Stimulated activated naive B cell treated with anti-CD40 and anti-IgM and Interleukin-4, amounts not matched to agents 10 μg/mL and 1 μg/mL and 100 μg/mL, for 72 hours (primary cell): ENCODE results near the gene GATD1.

Experiments
- ATAC-seq, 2 donors: fragments of 150-1000 bp; cut with Tn5 transposase; replicated peaks; 2 replicates each; pipeline ENCODE4 v1.10.0; 2021; ENCODE audit warnings: moderate library complexity in 1 of 2
- DNase-seq: peaks from one replicate; pipeline ENCODE4 v3.0.0; 2021
- H3K27ac Mint-ChIP-seq: one replicate; pipeline ENCODE4 v1.8.0; 2022; ENCODE audit warnings: mild to moderate bottlenecking, mixed read lengths
- H3K27me3 Mint-ChIP-seq, 2 donors: one replicate each; pipeline ENCODE4 v1.8.0; 2022; ENCODE audit warnings: mixed read lengths in 2 of 2
- H3K36me3 Mint-ChIP-seq, 2 donors: one replicate each; pipeline ENCODE4 v1.8.0; 2022; ENCODE audit warnings: mixed read lengths in 2 of 2, mild to moderate bottlenecking in 1 of 2
- H3K4me1 Mint-ChIP-seq, 2 donors: one replicate each; pipeline ENCODE4 v1.8.0; 2022; ENCODE audit warnings: mixed read lengths in 2 of 2, mild to moderate bottlenecking in 1 of 2
- H3K4me3 Mint-ChIP-seq, 2 donors: one replicate each; pipeline ENCODE4 v1.8.0; 2022; ENCODE audit warnings: mild to moderate bottlenecking in 2 of 2, mixed read lengths in 2 of 2, moderate library complexity in 1 of 2
- H3K9me3 Mint-ChIP-seq, 2 donors: one replicate each; pipeline ENCODE4 v1.8.0; 2022; ENCODE audit warnings: mixed read lengths in 2 of 2, mild to moderate bottlenecking in 1 of 2

The GATD1 gene

DNA sequence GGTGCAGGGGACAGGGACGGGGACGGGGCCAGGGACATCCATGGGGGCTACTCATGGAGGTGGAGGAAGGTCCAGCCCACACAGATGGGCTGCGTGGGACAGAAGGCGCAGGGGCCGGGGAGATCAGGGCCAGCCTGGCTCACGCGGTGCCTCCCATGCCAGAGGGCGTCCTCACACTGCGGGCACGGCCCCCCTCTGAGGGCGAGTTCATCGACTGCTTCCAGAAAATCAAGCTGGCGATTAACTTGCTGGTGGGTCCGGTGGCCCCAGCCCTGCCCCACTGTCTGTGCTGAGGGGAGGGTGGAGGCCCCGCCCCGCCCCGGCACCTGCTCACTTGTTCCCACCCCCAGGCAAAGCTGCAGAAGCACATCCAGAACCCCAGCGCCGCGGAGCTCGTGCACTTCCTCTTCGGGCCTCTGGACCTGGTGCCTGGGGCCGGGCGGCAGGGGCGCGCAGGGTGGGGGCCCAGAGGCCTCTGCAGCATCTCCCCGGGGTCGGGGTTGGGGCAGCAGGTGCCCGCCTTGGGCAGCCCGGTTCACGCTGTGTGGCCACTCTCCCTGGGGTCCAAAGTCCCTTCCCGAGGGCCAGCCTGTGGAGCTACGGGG is 55.4 kb downstream of the GATD1 start:
- peak overlapping the region; percentile 80 to 82 for H3K4me3 Mint-ChIP-seq
- H3K36me3 Mint-ChIP-seq, result no peaks in the 10 kb centered on the region
- H3K4me1 Mint-ChIP-seq, result peaks cover 21 to 37% of the 10 kb centered on the region in 2 donors
- no peak overlapping the region for H3K27ac Mint-ChIP-seq
- ATAC-seq, result peak; percentile 69 to 72
- H3K9me3 Mint-ChIP-seq, result no peaks in the 10 kb centered on the region
- peak; percentile 47 for DNase-seq
- H3K27me3 Mint-ChIP-seq, result peaks cover 6 to 37% of the 10 kb centered on the region in 2 donors

DNA sequence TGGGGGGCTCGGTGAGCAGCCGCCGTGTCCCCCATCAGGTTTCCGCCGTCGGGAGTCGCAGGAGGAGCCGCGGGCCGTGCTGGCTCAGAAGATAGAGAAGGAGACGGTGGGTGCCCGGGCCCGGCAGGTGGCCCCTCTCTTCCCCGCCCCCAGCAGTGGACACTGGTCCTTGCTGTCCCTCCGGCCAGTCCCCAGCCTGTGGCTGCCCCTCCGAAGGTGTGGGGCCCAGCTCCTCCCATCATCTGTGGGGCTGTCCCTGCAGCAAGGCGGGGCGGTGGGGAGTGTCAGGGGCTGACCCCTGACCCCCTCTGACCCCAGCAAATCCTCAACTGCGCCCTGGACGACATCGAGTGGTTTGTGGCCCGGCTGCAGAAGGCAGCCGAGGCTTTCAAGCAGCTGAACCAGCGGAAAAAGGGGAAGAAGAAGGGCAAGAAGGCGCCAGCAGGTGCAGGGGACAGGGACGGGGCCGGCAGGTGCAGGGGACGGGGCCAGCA is 56.0 kb downstream of the GATD1 start:
- no peak overlapping the region for H3K27ac Mint-ChIP-seq
- peaks cover 19 to 34% of the 10 kb centered on the region in 2 donors for H3K4me1 Mint-ChIP-seq
- no peak for DNase-seq
- peak overlapping the region; percentile 80 to 82 for H3K4me3 Mint-ChIP-seq
- peak; percentile 36 to 53 for ATAC-seq
- peaks cover 6 to 41% of the 10 kb centered on the region in 2 donors for H3K27me3 Mint-ChIP-seq
- no peaks in the 10 kb centered on the region for H3K9me3 Mint-ChIP-seq
- no peaks in the 10 kb centered on the region for H3K36me3 Mint-ChIP-seq

DNA sequence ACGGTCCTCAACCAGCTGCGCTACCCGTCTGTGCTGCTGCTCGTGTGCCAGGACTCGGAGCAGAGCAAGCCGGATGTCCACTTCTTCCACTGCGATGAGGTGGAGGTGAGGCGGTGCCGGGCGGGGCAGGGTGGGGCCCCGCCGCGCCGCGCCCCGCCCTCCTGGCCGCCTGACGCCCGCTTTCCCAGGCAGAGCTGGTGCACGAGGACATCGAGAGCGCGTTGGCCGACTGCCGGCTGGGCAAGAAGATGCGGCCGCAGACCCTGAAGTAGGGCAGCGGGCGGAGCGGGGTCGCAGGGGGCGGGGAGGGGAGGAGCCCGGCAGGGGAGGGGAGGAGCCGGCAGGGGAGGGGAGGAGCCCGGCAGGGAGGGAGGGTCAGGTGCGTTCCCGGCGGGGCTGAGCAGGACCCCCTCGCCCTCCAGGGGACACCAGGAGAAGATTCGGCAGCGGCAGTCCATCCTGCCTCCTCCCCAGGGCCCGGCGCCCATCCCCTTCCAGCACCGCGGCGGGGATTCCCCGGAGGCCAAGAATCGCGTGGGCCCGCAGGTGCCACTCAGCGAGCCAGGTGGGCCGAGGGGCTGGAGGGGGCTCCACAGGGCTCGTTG is 56.5 kb downstream of the GATD1 start:
- Mint-ChIP-seq H3K4me3 (peak overlapping the region; percentile 80 to 82), H3K27ac (no peak overlapping the region), H3K4me1 (peaks cover 19 to 34% of the 10 kb centered on the region in 2 donors), H3K9me3 (no peaks in the 10 kb centered on the region), H3K36me3 (no peaks in the 10 kb centered on the region), H3K27me3 (peaks cover 6 to 42% of the 10 kb centered on the region in 2 donors)
- peak in 1 of 2 donors; percentile 56 for ATAC-seq
- no peak for DNase-seq

DNA sequence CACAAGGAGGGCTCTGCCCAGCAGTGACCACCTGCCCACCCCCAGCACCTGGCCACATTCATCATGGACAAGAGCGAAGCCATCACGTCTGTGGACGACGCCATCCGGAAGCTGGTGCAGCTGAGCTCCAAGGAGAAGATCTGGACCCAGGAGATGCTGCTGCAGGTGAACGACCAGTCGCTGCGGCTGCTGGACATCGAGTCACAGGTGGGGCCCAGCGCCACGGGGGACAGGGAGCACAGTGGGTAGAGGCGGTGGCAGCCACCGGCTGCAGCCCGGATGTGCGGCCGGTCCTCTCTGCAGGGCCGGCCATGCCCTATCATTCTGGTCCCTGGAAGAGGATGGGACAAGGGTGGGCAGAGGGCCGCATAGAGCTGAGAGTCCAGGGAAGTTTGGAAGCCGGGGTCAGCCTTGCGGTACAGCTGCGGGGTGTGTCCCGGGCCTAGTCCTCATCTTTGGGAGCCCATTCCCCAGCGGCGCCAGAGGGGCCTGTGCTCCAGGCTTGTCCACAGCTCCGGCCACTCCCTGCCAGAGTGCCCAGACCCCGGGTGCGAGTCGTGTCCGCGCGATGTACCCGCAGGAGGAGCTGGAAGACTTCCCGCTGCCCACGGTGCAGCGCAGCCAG is 57.2 kb downstream of the GATD1 start:
- Mint-ChIP-seq H3K4me3 (peak overlapping the region; percentile 43 to 82), H3K36me3 (peaks cover 0 to 2% of the 10 kb centered on the region in 2 donors), H3K4me1 (peaks cover 17 to 29% of the 10 kb centered on the region in 2 donors), H3K27ac (no peak overlapping the region), H3K9me3 (peaks cover 0 to 2% of the 10 kb centered on the region in 2 donors), H3K27me3 (peaks cover 6 to 39% of the 10 kb centered on the region in 2 donors)
- DNase-seq (no peak), ATAC-seq (no peak)

DNA sequence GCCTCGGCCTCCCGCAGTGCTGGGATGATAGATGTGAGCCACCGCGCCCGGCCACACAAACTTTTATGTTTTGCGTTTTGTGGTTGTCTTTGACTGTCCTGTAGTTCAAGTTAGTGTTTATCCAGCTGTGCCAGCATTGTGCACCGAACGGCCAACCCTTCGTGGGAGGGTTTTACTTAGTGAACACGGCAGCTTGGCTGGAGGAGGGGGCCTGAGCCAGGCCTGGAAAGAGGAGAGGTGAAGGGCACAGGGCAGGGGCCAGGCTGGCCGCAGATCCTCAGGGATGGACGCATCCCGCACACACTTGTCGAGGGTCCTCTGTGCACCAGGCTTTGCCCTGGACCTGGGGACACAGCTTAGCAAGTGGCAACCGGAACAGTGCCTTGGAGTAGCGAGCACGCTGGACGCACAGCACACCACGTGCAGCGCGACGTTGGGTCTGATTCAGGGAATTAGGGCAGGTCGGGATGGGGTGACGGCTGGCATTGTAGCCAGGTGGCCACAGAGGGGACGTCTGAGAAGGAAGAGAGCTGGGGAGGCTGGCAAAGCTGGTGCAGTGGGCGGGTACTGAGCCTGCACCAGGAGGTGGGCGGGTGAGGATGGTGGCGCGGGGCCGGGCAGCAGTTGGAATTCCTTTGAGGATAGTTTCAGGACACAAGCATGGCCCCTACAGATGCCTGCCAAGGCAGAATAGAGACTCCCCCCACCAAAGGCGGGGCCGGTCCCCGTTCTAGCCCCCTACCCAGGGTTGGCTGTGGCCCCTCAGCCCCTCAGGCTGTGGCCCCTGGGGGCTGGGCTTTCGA is 57.9 kb downstream of the GATD1 start:
- DNase-seq (no peak), ATAC-seq (no peak)
- H3K27ac Mint-ChIP-seq, result no peak overlapping the region
- H3K4me1 Mint-ChIP-seq, result peaks cover 17 to 28% of the 10 kb centered on the region in 2 donors
- peak overlapping the region; percentile 43 to 47 for H3K4me3 Mint-ChIP-seq
- peaks cover 0 to 2% of the 10 kb centered on the region in 2 donors for H3K36me3 Mint-ChIP-seq
- peaks cover 10 to 37% of the 10 kb centered on the region in 2 donors for H3K27me3 Mint-ChIP-seq
- H3K9me3 Mint-ChIP-seq, result peaks cover 0 to 4% of the 10 kb centered on the region in 2 donors
